Measurements from ENCODE around the gene CA12.

The CA12 gene

GRCh38 chr15:63373866-63374548 lies 7.6 kb downstream of the CA12 start:
- no peaks in the 10 kb centered on the region for H3K4me1 ChIP-seq
- no peak overlapping the region for H3K9ac ChIP-seq
- TF ChIP-seq, protein P1, sequence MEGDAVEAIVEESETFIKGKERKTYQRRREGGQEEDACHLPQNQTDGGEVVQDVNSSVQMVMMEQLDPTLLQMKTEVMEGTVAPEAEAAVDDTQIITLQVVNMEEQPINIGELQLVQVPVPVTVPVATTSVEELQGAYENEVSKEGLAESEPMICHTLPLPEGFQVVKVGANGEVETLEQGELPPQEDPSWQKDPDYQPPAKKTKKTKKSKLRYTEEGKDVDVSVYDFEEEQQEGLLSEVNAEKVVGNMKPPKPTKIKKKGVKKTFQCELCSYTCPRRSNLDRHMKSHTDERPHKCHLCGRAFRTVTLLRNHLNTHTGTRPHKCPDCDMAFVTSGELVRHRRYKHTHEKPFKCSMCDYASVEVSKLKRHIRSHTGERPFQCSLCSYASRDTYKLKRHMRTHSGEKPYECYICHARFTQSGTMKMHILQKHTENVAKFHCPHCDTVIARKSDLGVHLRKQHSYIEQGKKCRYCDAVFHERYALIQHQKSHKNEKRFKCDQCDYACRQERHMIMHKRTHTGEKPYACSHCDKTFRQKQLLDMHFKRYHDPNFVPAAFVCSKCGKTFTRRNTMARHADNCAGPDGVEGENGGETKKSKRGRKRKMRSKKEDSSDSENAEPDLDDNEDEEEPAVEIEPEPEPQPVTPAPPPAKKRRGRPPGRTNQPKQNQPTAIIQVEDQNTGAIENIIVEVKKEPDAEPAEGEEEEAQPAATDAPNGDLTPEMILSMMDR (IDR thresholded peaks at IDR 0.05), result no peak
- no peaks in the 10 kb centered on the region for H3K27me3 ChIP-seq (ENCODE audit: control insufficient read depth, insufficient read depth, low read length)
- no peaks in the 10 kb centered on the region for H3K9me3 ChIP-seq (ENCODE audit: control insufficient read depth, low read length)
- no peak overlapping the region for H3K4me2 ChIP-seq (ENCODE audit: low read length)
- no peak overlapping the region for H3K27ac ChIP-seq
- H3K4me3 ChIP-seq (ENCODE audit: low read depth, low read length), result no peak overlapping the region
- H3K36me3 ChIP-seq (ENCODE audit: control insufficient read depth, insufficient read depth, low read length), result no peaks in the 10 kb centered on the region
- no peaks in the 10 kb centered on the region for H3K79me2 ChIP-seq
- no peak overlapping the region for H2AFZ ChIP-seq

DNA sequence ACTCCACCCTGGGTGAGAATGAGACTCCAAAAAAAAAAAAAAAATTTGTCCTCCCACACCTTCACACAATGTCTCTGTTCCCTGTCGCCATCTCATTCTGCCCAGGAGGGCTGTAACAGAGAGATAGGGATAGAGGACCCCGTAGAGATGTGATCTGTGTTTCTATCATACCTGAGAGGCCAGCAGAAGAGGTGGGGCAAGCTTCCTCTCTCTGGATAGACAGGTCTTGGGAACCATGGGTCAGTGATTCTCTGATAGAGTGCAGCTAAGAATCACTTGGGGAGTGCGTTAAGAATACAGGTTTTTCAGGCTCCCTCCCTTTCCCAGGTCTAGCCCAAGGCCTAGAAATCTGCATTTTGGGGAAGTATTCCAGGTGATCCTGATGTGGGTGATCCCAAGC lies 8.3 kb downstream of the CA12 start:
- Histone ChIP-seq H3K36me3 (ENCODE audit: control insufficient read depth, insufficient read depth, low read length) (no peaks in the 10 kb centered on the region), H3K27ac (no peak overlapping the region), H2AFZ (no peak overlapping the region), H3K27me3 (ENCODE audit: control insufficient read depth, insufficient read depth, low read length) (no peaks in the 10 kb centered on the region), H3K9ac (no peak overlapping the region), H3K4me2 (ENCODE audit: low read length) (no peak overlapping the region), H3K79me2 (no peaks in the 10 kb centered on the region), H3K4me3 (ENCODE audit: low read depth, low read length) (no peak overlapping the region), H3K4me1 (no peaks in the 10 kb centered on the region), H3K9me3 (ENCODE audit: control insufficient read depth, low read length) (no peaks in the 10 kb centered on the region)
- TF ChIP-seq, protein P1 (IDR thresholded peaks at IDR 0.05), result no peak

GRCh38 chr15:63372753-63373152 lies 8.9 kb downstream of the CA12 start:
- TF ChIP-seq, protein P1 (IDR thresholded peaks at IDR 0.05), result no peak
- Histone ChIP-seq H3K4me2 (ENCODE audit: low read length) (no peak overlapping the region), H3K4me3 (ENCODE audit: low read depth, low read length) (no peak overlapping the region), H3K27me3 (ENCODE audit: control insufficient read depth, insufficient read depth, low read length) (no peaks in the 10 kb centered on the region), H3K36me3 (ENCODE audit: control insufficient read depth, insufficient read depth, low read length) (no peaks in the 10 kb centered on the region), H3K79me2 (no peaks in the 10 kb centered on the region), H3K9ac (no peak overlapping the region), H3K9me3 (ENCODE audit: control insufficient read depth, low read length) (no peaks in the 10 kb centered on the region), H2AFZ (no peak overlapping the region), H3K4me1 (no peaks in the 10 kb centered on the region), H3K27ac (no peak overlapping the region)

- H3K36me3 ChIP-seq (ENCODE audit: control insufficient read depth, insufficient read depth, low read length), result no peaks in the 10 kb centered on the region
- H3K9ac ChIP-seq, result no peak overlapping the region
- no peak overlapping the region for H3K4me2 ChIP-seq (ENCODE audit: low read length)
- H2AFZ ChIP-seq, result no peak overlapping the region
- no peaks in the 10 kb centered on the region for H3K4me1 ChIP-seq
- TF ChIP-seq, protein P1 (IDR thresholded peaks at IDR 0.05), result no peak
- H3K27me3 ChIP-seq (ENCODE audit: control insufficient read depth, insufficient read depth, low read length), result no peaks in the 10 kb centered on the region
- H3K79me2 ChIP-seq, result no peaks in the 10 kb centered on the region
- no peak overlapping the region for H3K4me3 ChIP-seq (ENCODE audit: low read depth, low read length)
- no peaks in the 10 kb centered on the region for H3K9me3 ChIP-seq (ENCODE audit: control insufficient read depth, low read length)
- no peak overlapping the region for H3K27ac ChIP-seq
Observed at GRCh38 chr15:63372018-63372705, 9.5 kb downstream of the CA12 start.
